ENCODE results near the gene PRKN. TPM values are rescaled to one million over a fixed set of nuclear protein-coding genes. Genes with fewer than 3 reads are reported as not detected.

PRKN gene
- total RNA-seq, 1 donor from 2014 or later = 4.9 TPM

DNA sequence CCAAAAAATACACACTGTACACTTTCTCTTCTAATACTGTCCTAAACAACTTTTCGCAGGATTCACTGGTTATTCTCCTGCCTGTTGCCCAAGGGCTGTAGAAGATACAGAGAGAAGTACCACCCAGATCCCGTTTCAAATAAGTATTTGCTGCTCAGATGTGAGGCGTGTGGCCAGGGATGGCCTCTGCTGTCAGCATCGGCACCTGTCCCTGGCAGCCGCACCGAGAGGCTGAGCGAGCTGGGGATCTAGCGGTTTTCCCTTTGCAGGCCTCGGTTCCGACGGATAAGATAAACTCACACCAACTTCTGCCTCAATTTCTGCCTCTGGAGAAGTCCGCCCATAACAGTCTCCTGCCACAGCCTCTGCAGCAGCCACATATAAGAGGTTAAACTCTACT is 768.5 kb downstream of the PRKN start:
- DNase-seq (ENCODE audit: extremely low spot score in 2 of 2) = no peak
- intact Hi-C loops (cut with DNase I) = no loop called here
- H3K36me3 ChIP-seq = no peaks in the 10 kb centered on the region
- no peak overlapping the region for H3K27ac ChIP-seq
- H3K4me3 ChIP-seq = no peak overlapping the region
- TF ChIP-seq POLR2A (IDR thresholded peaks at IDR 0.05) (no peak), POLR2AphosphoS5 (IDR thresholded peaks at IDR 0.05; ENCODE audit: insufficient read depth in 1 of 2, low read depth in 1 of 2) (no peak)
- TF ChIP-seq, protein P1, sequence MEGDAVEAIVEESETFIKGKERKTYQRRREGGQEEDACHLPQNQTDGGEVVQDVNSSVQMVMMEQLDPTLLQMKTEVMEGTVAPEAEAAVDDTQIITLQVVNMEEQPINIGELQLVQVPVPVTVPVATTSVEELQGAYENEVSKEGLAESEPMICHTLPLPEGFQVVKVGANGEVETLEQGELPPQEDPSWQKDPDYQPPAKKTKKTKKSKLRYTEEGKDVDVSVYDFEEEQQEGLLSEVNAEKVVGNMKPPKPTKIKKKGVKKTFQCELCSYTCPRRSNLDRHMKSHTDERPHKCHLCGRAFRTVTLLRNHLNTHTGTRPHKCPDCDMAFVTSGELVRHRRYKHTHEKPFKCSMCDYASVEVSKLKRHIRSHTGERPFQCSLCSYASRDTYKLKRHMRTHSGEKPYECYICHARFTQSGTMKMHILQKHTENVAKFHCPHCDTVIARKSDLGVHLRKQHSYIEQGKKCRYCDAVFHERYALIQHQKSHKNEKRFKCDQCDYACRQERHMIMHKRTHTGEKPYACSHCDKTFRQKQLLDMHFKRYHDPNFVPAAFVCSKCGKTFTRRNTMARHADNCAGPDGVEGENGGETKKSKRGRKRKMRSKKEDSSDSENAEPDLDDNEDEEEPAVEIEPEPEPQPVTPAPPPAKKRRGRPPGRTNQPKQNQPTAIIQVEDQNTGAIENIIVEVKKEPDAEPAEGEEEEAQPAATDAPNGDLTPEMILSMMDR (IDR thresholded peaks at IDR 0.05) = no peak
- no peaks in the 10 kb centered on the region for H3K9me3 ChIP-seq
- H3K4me1 ChIP-seq = no peaks in the 10 kb centered on the region
- H3K27me3 ChIP-seq = no peaks in the 10 kb centered on the region

DNA sequence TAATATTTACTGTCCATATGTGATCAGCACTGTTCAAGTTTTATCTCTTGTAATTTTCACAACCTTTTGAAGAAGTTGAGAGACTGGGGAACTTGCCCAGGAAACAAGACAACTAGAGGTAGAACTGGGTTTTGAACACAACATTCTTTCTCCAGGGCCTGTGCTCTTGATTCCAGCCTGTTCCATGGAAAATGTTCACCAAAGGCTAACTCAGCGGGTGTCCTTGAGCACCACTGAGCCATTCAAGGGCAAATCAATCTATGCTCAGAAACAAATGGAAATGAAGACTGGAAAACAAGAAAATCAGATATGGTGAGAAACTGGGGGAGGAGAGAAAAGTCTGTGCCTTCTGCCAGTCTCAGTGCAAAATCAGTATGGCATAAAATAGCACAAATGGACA is 771.5 kb downstream of the PRKN start:
- no peak for DNase-seq (ENCODE audit: extremely low spot score in 2 of 2)
- TF ChIP-seq, protein P1 (IDR thresholded peaks at IDR 0.05) = no peak
- TF ChIP-seq POLR2AphosphoS5 (IDR thresholded peaks at IDR 0.05; ENCODE audit: insufficient read depth in 1 of 2, low read depth in 1 of 2) = no peak
- no peak for TF ChIP-seq POLR2A (IDR thresholded peaks at IDR 0.05)
- H3K36me3 ChIP-seq = no peaks in the 10 kb centered on the region
- H3K9me3 ChIP-seq = no peaks in the 10 kb centered on the region
- H3K27ac ChIP-seq = no peak overlapping the region
- H3K4me1 ChIP-seq = no peaks in the 10 kb centered on the region
- H3K4me3 ChIP-seq = no peak overlapping the region
- H3K27me3 ChIP-seq = no peaks in the 10 kb centered on the region
- intact Hi-C loops (cut with DNase I) = no loop called here

DNA sequence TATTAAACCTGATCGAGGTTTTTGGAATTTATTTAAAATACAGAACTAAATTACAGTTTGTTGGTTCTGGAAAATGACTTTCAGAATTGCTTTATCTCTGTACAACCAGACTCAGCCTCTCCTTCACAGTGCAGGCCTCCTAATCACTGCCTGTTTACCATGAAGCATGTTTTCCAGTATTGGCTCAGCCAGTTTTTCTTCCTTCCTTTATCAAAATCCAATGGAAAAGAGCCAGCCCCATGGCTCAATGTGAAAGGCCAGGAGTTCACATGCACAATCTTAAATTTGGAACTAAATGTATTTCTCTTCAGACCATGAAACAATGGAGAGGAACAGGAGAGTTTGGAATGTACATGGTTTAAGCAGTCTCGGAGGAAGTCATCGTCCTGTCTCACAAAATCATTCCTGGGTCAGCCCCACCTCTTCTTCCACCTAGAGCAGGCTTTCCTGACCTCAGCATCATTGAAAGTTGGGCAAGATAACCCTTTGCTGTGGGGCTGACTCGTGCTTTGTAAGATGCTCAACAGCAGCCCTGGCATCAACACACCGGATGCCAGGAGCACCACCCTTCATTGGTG is 772.8 kb downstream of the PRKN start:
- Histone ChIP-seq H3K27me3 (no peaks in the 10 kb centered on the region), H3K4me3 (no peak overlapping the region), H3K27ac (no peak overlapping the region), H3K36me3 (no peaks in the 10 kb centered on the region), H3K9me3 (no peaks in the 10 kb centered on the region), H3K4me1 (no peaks in the 10 kb centered on the region)
- DNase-seq (ENCODE audit: extremely low spot score in 2 of 2) = no peak
- TF ChIP-seq POLR2AphosphoS5 (IDR thresholded peaks at IDR 0.05; ENCODE audit: insufficient read depth in 1 of 2, low read depth in 1 of 2) (no peak), POLR2A (IDR thresholded peaks at IDR 0.05) (no peak)
- TF ChIP-seq, protein P1 (IDR thresholded peaks at IDR 0.05) = no peak
- intact Hi-C loops (cut with DNase I) = no loop called here

DNA sequence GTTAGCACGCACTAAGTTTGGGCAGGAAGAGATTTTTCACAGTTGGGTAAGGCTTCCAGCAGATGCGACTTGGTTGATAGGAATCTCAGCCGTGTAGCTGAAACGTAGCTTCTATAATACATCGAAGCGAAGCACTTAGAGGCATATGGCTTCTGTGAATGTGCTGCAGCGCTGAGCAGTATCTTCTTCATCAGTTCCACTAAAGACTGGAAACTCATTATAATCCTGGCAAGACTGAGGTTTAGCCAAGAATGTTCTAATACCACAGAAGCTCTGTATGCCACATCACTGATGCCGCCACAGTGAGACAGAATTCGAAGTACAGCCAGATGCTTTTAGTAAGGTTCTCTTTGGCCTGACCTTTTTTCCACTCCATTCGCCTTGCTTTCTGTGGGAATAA is 773.5 kb downstream of the PRKN start:
- Histone ChIP-seq H3K4me3 (no peak overlapping the region), H3K27ac (no peak overlapping the region), H3K36me3 (no peaks in the 10 kb centered on the region), H3K9me3 (no peaks in the 10 kb centered on the region), H3K4me1 (no peaks in the 10 kb centered on the region), H3K27me3 (no peaks in the 10 kb centered on the region)
- TF ChIP-seq POLR2AphosphoS5 (IDR thresholded peaks at IDR 0.05; ENCODE audit: insufficient read depth in 1 of 2, low read depth in 1 of 2) (no peak), POLR2A (IDR thresholded peaks at IDR 0.05) (no peak)
- TF ChIP-seq, protein P1 (IDR thresholded peaks at IDR 0.05) = no peak
- intact Hi-C loops (cut with DNase I) = no loop called here
- no peak for DNase-seq (ENCODE audit: extremely low spot score in 2 of 2)

DNA sequence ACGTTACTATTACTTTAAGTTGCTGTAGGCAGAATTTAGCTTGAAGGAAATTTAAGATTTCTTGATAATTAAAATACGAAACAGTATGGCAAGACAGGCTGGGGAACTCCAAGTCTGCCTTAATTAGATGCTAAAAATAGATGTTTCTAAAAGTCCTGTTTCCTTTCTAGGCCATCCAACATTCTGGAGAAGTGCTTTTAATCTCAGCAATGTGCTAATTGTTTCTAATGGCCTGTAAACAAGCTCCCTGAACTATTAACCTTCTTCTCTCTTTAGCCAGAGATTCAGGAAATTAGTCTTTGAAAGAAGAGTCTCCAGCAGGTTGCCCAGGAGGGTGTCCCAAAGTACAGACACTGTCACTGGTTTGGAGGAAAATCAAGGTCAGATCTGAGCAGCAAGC is 776.4 kb downstream of the PRKN start:
- intact Hi-C loops (cut with DNase I) = no loop called here
- H3K27ac ChIP-seq = no peak overlapping the region
- no peaks in the 10 kb centered on the region for H3K36me3 ChIP-seq
- no peaks in the 10 kb centered on the region for H3K4me1 ChIP-seq
- no peaks in the 10 kb centered on the region for H3K9me3 ChIP-seq
- TF ChIP-seq POLR2A (IDR thresholded peaks at IDR 0.05) (no peak), POLR2AphosphoS5 (IDR thresholded peaks at IDR 0.05; ENCODE audit: insufficient read depth in 1 of 2, low read depth in 1 of 2) (no peak)
- TF ChIP-seq, protein P1 (IDR thresholded peaks at IDR 0.05) = no peak
- no peak for DNase-seq (ENCODE audit: extremely low spot score in 2 of 2)
- H3K4me3 ChIP-seq = no peak overlapping the region
- H3K27me3 ChIP-seq = no peaks in the 10 kb centered on the region
